Stimulated activated CD4-positive, alpha-beta T cell treated with anti-CD3 and anti-CD28 coated beads, Interleukin-4, amount 100 ng/mL, for 48 hours (primary cell): ENCODE measurements around the gene ZDHHC14.
"Not testable (repeated sequence)": the region's sequence is repeated elsewhere in the genome, so short reads cannot be mapped to it uniquely, and the experiment has no call there.

ENCODE experiments used
- DNase-seq, 2 donors: peaks; one replicate each; pipeline ENCODE4 v3.0.0-alpha.2; 2020; ENCODE audit warnings: low read depth in 2 of 2

ZDHHC14 gene

GRCh38 chr6:157569543-157569942 is 188.6 kb downstream of the ZDHHC14 start:
- DNase-seq = no peak

GRCh38 chr6:157570104-157570503 is 189.1 kb downstream of the ZDHHC14 start:
- no peak for DNase-seq

GRCh38 chr6:157570752-157571151 is 189.8 kb downstream of the ZDHHC14 start:
- DNase-seq = no peak

GRCh38 chr6:157571269-157571668 is 190.3 kb downstream of the ZDHHC14 start:
- DNase-seq = no peak

GRCh38 chr6:157571950-157572349 is 191.0 kb downstream of the ZDHHC14 start:
- no peak for DNase-seq

GRCh38 chr6:157574851-157575424 is 193.9 kb downstream of the ZDHHC14 start:
- no peak for DNase-seq

GRCh38 chr6:157575436-157576145 is 194.6 kb downstream of the ZDHHC14 start:
- no peak for DNase-seq

GRCh38 chr6:157576991-157577390 is 196.0 kb downstream of the ZDHHC14 start:
- DNase-seq = not testable (repeated sequence)

GRCh38 chr6:157578527-157578926 is 197.5 kb downstream of the ZDHHC14 start:
- DNase-seq = not testable (repeated sequence)

GRCh38 chr6:157579467-157580031 is 198.6 kb downstream of the ZDHHC14 start:
- DNase-seq = no peak

- DNase-seq = no peak
Observed at GRCh38 chr6:157584036-157584435, 203.0 kb downstream of the ZDHHC14 start.

GRCh38 chr6:157585274-157586087 is 204.5 kb downstream of the ZDHHC14 start:
- no peak for DNase-seq

GRCh38 chr6:157586088-157586414 is 205.1 kb downstream of the ZDHHC14 start:
- DNase-seq = no peak

GRCh38 chr6:157586476-157587126 is 205.6 kb downstream of the ZDHHC14 start:
- DNase-seq = no peak

- no peak for DNase-seq
Observed at GRCh38 chr6:157587127-157587926, 206.3 kb downstream of the ZDHHC14 start.

- not testable (repeated sequence) for DNase-seq
Observed at GRCh38 chr6:157590654-157591053, 209.7 kb downstream of the ZDHHC14 start.

- no peak for DNase-seq
Observed at GRCh38 chr6:157592541-157592940, 211.6 kb downstream of the ZDHHC14 start.

GRCh38 chr6:157592980-157593379 is 212.0 kb downstream of the ZDHHC14 start:
- DNase-seq = no peak

- DNase-seq = no peak
Observed at GRCh38 chr6:157593596-157593995, 212.6 kb downstream of the ZDHHC14 start.

GRCh38 chr6:157594292-157594691 is 213.3 kb downstream of the ZDHHC14 start:
- DNase-seq = no peak

- DNase-seq = no peak
Observed at GRCh38 chr6:157595768-157596167, 214.8 kb downstream of the ZDHHC14 start.
